HEK293 (cell line): ENCODE results near the gene GALNT1.

ENCODE experiments used
- CTCF ChIA-PET: fragments of 350-600 bp; formaldehyde crosslinking; extraction: SDS; loops from one replicate; lab custom pipeline; 2021; ENCODE audit warnings: antibody characterized with exemption; lab: Yijun Ruan, JAX
- POLR2A ChIA-PET: fragments of 300-600 bp; formaldehyde crosslinking; extraction: SDS; loops from one replicate; lab custom pipeline; 2020; ENCODE audit warnings: antibody characterized with exemption, inconsistent platforms; lab: Yijun Ruan, JAX
- H3K27ac ChIP-seq: fragments of 200-500 bp; sonication (Bioruptor generic); 2 replicates; pipeline ENCODE4 v1.5.1; 2014; ENCODE audit warnings: low read depth, low read length, control low read depth, inconsistent platforms; ENCODE audit errors: extremely low read depth
- H3K36me3 ChIP-seq, 2 experiments: fragments of 200-500 bp in 1 of 2; sonication (Bioruptor generic) in 1 of 2; 1 replicate in 1 of 2; 2 replicates in 1 of 2; pipeline ENCODE4 v1.5.1; 2014 to 2017; ENCODE audit warnings: inconsistent platforms in 2 of 2, low read length in 2 of 2; ENCODE audit not compliant: control insufficient read depth in 2 of 2, insufficient read depth in 1 of 2
- H3K4me1 ChIP-seq: fragments of 200-500 bp; sonication (Bioruptor generic); 2 replicates; pipeline ENCODE4 v1.5.1; 2014; ENCODE audit warnings: mild to moderate bottlenecking, low read length, inconsistent platforms; ENCODE audit not compliant: control insufficient read depth, insufficient read depth
- H3K4me3 ChIP-seq: 2 replicates; pipeline ENCODE4 v1.5.1; 2011; ENCODE audit warnings: low read depth, mild to moderate bottlenecking, control low read depth, low read length, moderate library complexity
- H3K9me3 ChIP-seq: fragments of 200-500 bp; sonication (Bioruptor generic); 2 replicates; pipeline ENCODE4 v1.5.1; 2014; ENCODE audit warnings: low read depth, low read length, inconsistent platforms; ENCODE audit not compliant: control insufficient read depth, insufficient read depth
- BCL6B ChIP-seq: fragments of 450-650 bp; formaldehyde crosslinking; IDR thresholded peaks from 2 replicates; pipeline ENCODE4 v1.5.1; 2017; ENCODE audit warnings: missing biosample characterization, missing genetic modification characterization
- GLIS2 ChIP-seq: fragments of 450-650 bp; formaldehyde crosslinking; IDR thresholded peaks from 2 replicates; pipeline ENCODE4 v1.5.1; 2016; ENCODE audit warnings: missing biosample characterization, missing genetic modification characterization
- SALL2 ChIP-seq: fragments of 450-650 bp; formaldehyde crosslinking; IDR thresholded peaks from 2 replicates; pipeline ENCODE4 v1.5.0; 2017; ENCODE audit warnings: missing biosample characterization, mild to moderate bottlenecking, missing genetic modification characterization, borderline replicate concordance
- SP7 ChIP-seq: fragments of 450-650 bp; formaldehyde crosslinking; IDR thresholded peaks from 2 replicates; pipeline ENCODE4 v1.5.1; 2016; ENCODE audit warnings: missing biosample characterization, missing genetic modification characterization
- ZBTB17 ChIP-seq: fragments of 450-650 bp; formaldehyde crosslinking; IDR thresholded peaks from 2 replicates; pipeline ENCODE4 v1.5.1; 2016; ENCODE audit warnings: missing biosample characterization, missing genetic modification characterization
- ZNF16 ChIP-seq: fragments of 450-650 bp; formaldehyde crosslinking; IDR thresholded peaks from 2 replicates; pipeline ENCODE4 v1.5.1; 2016; ENCODE audit warnings: low read depth, missing biosample characterization, missing genetic modification characterization
- ZNF214 ChIP-seq: fragments of 450-650 bp; formaldehyde crosslinking; IDR thresholded peaks from 2 replicates; pipeline ENCODE4 v1.5.1; 2017; ENCODE audit warnings: missing biosample characterization, mild to moderate bottlenecking, missing genetic modification characterization, borderline replicate concordance
- ZNF221 ChIP-seq: fragments of 450-650 bp; formaldehyde crosslinking; IDR thresholded peaks from 2 replicates; pipeline ENCODE4 v1.5.1; 2017; ENCODE audit warnings: missing biosample characterization, missing genetic modification characterization, borderline replicate concordance
- ZNF280C ChIP-seq: fragments of 450-650 bp; formaldehyde crosslinking; IDR thresholded peaks from 2 replicates; pipeline ENCODE4 v1.5.1; 2016; ENCODE audit warnings: missing biosample characterization, missing genetic modification characterization
- ZNF404 ChIP-seq: fragments of 450-650 bp; formaldehyde crosslinking; IDR thresholded peaks from 2 replicates; pipeline ENCODE4 v1.5.1; 2017; ENCODE audit warnings: missing biosample characterization, missing genetic modification characterization
- ZNF423 ChIP-seq: fragments of 450-650 bp; formaldehyde crosslinking; IDR thresholded peaks from 2 replicates; pipeline ENCODE4 v1.5.1; 2016; ENCODE audit warnings: missing biosample characterization, missing genetic modification characterization
- ZNF529 ChIP-seq: fragments of 450-650 bp; formaldehyde crosslinking; IDR thresholded peaks from 2 replicates; pipeline ENCODE4 v1.5.1; 2017; ENCODE audit warnings: missing genetic modification characterization, missing biosample characterization; ENCODE audit not compliant: insufficient replicate concordance
- ZNF544 ChIP-seq: fragments of 450-650 bp; formaldehyde crosslinking; IDR thresholded peaks from 2 replicates; pipeline ENCODE4 v1.5.0; 2017; ENCODE audit warnings: missing biosample characterization, missing genetic modification characterization
- ZNF629 ChIP-seq: fragments of 450-650 bp; formaldehyde crosslinking; IDR thresholded peaks from 2 replicates; pipeline ENCODE4 v1.5.1; 2017; ENCODE audit warnings: missing biosample characterization, missing genetic modification characterization
- ZNF704 ChIP-seq: fragments of 450-650 bp; formaldehyde crosslinking; IDR thresholded peaks from 2 replicates; pipeline ENCODE4 v1.5.1; 2016; ENCODE audit warnings: missing biosample characterization, missing genetic modification characterization
- ZNF76 ChIP-seq: fragments of 450-650 bp; formaldehyde crosslinking; IDR thresholded peaks from 2 replicates; pipeline ENCODE4; 2016; ENCODE audit warnings: low read depth, missing biosample characterization, missing genetic modification characterization, borderline replicate concordance
- ZNF777 ChIP-seq: fragments of 450-650 bp; formaldehyde crosslinking; IDR thresholded peaks from 2 replicates; pipeline ENCODE4 v1.5.1; 2017; ENCODE audit warnings: missing biosample characterization, missing genetic modification characterization, borderline replicate concordance
- ZNF792 ChIP-seq: fragments of 450-650 bp; formaldehyde crosslinking; IDR thresholded peaks from 2 replicates; pipeline ENCODE4 v1.5.1; 2016; ENCODE audit warnings: missing biosample characterization, missing genetic modification characterization
- TF ChIP-seq, protein P1 (sequence below): fragments of 450-650 bp; formaldehyde crosslinking; IDR thresholded peaks from 2 replicates; pipeline ENCODE4 v1.5.1; 2016; ENCODE audit warnings: missing biosample characterization, missing genetic modification characterization, borderline replicate concordance

Gene GALNT1

DNA sequence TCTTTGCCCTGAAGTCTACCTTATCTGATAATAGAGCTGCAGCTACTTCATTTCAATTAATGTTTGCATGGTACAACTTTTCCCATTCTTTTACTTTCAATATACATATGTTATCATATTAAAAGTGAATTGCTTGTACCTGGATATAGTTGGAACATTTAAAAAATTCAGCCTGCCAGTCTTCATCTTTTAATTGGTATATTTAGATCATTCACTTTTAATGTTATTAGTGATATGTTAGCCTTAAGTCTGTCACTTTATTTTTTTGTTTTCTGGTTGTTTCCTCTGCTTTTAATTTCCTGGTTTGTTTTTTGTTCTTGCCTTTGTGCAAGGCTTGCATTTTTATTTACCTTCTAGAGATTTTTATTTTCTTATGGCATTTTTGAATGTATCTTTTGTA is 158.2 kb downstream of the GALNT1 start:
- ChIA-PET POLR2A (no interaction called here), CTCF (no interaction called here)
- Histone ChIP-seq H3K4me3 (no peak overlapping the region), H3K9me3 (no peaks in the 10 kb centered on the region), H3K36me3 (no peaks in the 10 kb centered on the region), H3K4me1 (no peaks in the 10 kb centered on the region), H3K27ac (no peak overlapping the region)
- TF ChIP-seq ZNF404 (tag by site-specific recombination), result no peak
- TF ChIP-seq, protein P1, sequence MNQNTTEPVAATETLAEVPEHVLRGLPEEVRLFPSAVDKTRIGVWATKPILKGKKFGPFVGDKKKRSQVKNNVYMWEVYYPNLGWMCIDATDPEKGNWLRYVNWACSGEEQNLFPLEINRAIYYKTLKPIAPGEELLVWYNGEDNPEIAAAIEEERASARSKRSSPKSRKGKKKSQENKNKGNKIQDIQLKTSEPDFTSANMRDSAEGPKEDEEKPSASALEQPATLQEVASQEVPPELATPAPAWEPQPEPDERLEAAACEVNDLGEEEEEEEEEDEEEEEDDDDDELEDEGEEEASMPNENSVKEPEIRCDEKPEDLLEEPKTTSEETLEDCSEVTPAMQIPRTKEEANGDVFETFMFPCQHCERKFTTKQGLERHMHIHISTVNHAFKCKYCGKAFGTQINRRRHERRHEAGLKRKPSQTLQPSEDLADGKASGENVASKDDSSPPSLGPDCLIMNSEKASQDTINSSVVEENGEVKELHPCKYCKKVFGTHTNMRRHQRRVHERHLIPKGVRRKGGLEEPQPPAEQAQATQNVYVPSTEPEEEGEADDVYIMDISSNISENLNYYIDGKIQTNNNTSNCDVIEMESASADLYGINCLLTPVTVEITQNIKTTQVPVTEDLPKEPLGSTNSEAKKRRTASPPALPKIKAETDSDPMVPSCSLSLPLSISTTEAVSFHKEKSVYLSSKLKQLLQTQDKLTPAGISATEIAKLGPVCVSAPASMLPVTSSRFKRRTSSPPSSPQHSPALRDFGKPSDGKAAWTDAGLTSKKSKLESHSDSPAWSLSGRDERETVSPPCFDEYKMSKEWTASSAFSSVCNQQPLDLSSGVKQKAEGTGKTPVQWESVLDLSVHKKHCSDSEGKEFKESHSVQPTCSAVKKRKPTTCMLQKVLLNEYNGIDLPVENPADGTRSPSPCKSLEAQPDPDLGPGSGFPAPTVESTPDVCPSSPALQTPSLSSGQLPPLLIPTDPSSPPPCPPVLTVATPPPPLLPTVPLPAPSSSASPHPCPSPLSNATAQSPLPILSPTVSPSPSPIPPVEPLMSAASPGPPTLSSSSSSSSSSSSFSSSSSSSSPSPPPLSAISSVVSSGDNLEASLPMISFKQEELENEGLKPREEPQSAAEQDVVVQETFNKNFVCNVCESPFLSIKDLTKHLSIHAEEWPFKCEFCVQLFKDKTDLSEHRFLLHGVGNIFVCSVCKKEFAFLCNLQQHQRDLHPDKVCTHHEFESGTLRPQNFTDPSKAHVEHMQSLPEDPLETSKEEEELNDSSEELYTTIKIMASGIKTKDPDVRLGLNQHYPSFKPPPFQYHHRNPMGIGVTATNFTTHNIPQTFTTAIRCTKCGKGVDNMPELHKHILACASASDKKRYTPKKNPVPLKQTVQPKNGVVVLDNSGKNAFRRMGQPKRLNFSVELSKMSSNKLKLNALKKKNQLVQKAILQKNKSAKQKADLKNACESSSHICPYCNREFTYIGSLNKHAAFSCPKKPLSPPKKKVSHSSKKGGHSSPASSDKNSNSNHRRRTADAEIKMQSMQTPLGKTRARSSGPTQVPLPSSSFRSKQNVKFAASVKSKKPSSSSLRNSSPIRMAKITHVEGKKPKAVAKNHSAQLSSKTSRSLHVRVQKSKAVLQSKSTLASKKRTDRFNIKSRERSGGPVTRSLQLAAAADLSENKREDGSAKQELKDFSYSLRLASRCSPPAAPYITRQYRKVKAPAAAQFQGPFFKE (tag by site-specific recombination), result no peak
- no peak for TF ChIP-seq BCL6B

DNA sequence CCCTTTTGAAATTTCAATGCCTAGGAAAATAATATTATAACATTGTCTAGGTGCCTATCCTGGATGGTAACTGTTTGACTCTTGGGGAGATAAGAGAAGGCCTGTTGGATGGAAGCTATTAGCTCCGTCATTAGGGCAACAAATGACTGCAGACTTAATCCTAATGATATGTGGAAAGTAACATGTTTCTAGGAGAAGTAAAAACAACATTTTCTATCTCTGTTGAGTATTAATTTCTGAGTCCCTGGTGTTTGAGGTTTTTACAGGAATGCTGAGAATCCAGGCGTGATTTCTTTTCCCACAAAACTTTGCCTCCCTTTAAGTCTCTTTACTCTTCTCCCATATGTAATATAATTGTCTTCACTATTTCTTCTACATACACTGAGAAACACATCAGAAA is 159.1 kb downstream of the GALNT1 start:
- ChIA-PET CTCF (interaction anchor here (0.6 to 1.9 kb wide), 4 partner anchors 8 to 356 kb away, joined by 3 to 5 read pairs (median 4); no protein-coding TSS in a partner anchor), POLR2A (no interaction called here)
- H3K9me3 ChIP-seq, result no peaks in the 10 kb centered on the region
- TF ChIP-seq ZNF529 (no peak), ZBTB17 (tag by site-specific recombination) (no peak), ZNF792 (tag by site-specific recombination) (no peak), ZNF221 (tag by site-specific recombination) (no peak), ZNF76 (no peak)
- no peak overlapping the region for H3K4me3 ChIP-seq
- no peak overlapping the region for H3K27ac ChIP-seq
- H3K4me1 ChIP-seq, result no peaks in the 10 kb centered on the region
- no peaks in the 10 kb centered on the region for H3K36me3 ChIP-seq

DNA sequence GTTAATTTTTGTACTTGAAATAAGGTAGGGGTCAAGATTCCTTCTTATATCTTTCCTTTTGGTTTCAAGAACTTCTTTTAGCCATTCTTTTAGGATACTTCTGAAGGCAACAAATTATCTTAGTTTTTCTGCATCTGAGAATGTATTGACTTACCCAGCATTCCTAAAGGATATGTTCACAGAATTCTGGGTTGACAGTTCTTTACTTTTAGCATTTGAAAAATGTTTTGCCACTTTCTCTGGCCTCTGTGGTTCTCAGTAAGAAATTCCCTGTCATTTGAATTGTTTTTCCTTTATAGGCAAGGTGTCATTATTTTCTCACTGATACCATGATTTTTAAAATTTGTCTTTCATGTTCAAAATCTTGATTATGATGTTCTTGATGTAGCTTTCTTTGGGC is 162.4 kb downstream of the GALNT1 start:
- CTCF ChIA-PET, result no interaction called here
- Histone ChIP-seq H3K27ac (no peak overlapping the region), H3K36me3 (no peaks in the 10 kb centered on the region), H3K4me3 (no peak overlapping the region), H3K9me3 (no peaks in the 10 kb centered on the region), H3K4me1 (no peaks in the 10 kb centered on the region)
- TF ChIP-seq ZNF544 (tag by site-specific recombination), result no peak
- POLR2A ChIA-PET, result no interaction called here

GRCh38 chr18:35745814-35746213 is 164.3 kb downstream of the GALNT1 start:
- Histone ChIP-seq H3K36me3 (no peaks in the 10 kb centered on the region), H3K4me1 (no peaks in the 10 kb centered on the region), H3K27ac (no peak overlapping the region), H3K4me3 (no peak overlapping the region), H3K9me3 (no peaks in the 10 kb centered on the region)
- ChIA-PET POLR2A (no interaction called here), CTCF (interaction anchor here (0.6 to 0.8 kb wide), 5 partner anchors 7 to 242 kb away, joined by 3 to 5 read pairs (median 4); no protein-coding TSS in a partner anchor)
- TF ChIP-seq SALL2 (tag by site-specific recombination), result no peak
- no peak for TF ChIP-seq ZNF16 (tag by site-specific recombination)
- no peak for TF ChIP-seq ZNF704 (tag by site-specific recombination)
- no peak for TF ChIP-seq ZNF777 (tag by site-specific recombination)
- TF ChIP-seq ZNF280C (tag by site-specific recombination), result no peak
- no peak for TF ChIP-seq ZNF214 (tag by site-specific recombination)
- no peak for TF ChIP-seq ZNF423 (tag by site-specific recombination)
- TF ChIP-seq SP7 (tag by site-specific recombination), result no peak
- no peak for TF ChIP-seq GLIS2 (tag by site-specific recombination)
- no peak for TF ChIP-seq ZNF629 (tag by site-specific recombination)
